B cell (primary cell): ENCODE data around the gene AMDHD2.

Source experiments
- EZH2 ChIP-seq: IDR thresholded peaks from 2 replicates; pipeline ENCODE4 v1.6.1; 2012; ENCODE audit warnings: borderline replicate concordance, low read depth, mild to moderate bottlenecking, moderate library complexity, low read length; ENCODE audit not compliant: insufficient read depth, poor library complexity, severe bottlenecking
- TF ChIP-seq, protein P1 (sequence below): fragments of 200-600 bp; IDR thresholded peaks from one replicate; pipeline ENCODE4 v1.8.0; 2022; ENCODE audit warnings: antibody characterized with exemption, mild to moderate bottlenecking

DNA sequence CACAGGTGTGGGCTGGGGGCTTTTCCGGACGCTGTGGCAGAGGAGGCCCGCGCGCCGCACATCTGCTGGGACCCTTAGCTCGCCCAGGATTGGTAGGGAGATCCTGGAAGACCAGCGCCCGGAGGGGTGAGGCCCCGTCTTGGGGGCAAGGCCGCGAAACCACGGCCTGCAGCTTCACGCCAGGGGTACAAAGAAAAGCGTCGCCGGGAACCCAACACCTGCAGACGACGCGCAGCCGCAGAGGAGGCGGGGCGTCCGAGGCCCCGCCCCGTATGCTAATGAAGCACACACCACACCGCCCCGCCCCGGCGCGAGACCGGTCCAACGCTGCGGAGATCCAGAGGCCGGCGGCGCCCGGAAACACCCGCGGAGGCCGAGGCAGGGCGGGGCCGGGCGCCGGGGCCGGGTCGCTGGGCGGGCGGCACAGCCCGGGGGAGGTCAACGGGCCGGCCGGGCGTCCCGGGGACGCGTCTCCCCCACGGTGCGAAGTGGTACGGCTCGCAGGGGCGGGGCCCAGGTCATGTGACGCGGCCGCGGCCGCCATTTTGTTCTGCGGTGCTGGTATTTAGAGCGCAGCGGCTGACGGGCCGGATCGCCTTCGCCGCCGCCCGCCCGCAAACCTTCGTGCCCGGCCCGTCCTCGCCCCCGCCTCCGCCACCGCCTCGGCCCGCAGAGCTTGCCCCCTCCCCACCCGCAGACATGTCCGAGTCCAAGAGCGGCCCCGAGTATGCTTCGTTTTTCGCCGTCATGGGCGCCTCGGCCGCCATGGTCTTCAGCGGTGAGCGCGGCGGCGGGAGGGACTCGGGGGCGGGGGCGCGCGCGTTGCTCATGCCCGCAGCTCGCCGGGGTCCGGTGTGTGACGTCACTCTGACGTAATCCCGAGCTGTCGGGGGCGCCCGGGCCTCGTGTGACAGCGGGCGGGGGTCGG lies 6.5 kb upstream of the AMDHD2 start, which contains the start of gene ATP6V0C:
- TF ChIP-seq, protein P1, sequence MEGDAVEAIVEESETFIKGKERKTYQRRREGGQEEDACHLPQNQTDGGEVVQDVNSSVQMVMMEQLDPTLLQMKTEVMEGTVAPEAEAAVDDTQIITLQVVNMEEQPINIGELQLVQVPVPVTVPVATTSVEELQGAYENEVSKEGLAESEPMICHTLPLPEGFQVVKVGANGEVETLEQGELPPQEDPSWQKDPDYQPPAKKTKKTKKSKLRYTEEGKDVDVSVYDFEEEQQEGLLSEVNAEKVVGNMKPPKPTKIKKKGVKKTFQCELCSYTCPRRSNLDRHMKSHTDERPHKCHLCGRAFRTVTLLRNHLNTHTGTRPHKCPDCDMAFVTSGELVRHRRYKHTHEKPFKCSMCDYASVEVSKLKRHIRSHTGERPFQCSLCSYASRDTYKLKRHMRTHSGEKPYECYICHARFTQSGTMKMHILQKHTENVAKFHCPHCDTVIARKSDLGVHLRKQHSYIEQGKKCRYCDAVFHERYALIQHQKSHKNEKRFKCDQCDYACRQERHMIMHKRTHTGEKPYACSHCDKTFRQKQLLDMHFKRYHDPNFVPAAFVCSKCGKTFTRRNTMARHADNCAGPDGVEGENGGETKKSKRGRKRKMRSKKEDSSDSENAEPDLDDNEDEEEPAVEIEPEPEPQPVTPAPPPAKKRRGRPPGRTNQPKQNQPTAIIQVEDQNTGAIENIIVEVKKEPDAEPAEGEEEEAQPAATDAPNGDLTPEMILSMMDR: no peak
- TF ChIP-seq EZH2: no peak
